OCI-LY3 (cell line): ENCODE results near the gene RRP36.

ENCODE experiments used
- H2AFZ ChIP-seq: fragments of 200-600, 300-600 bp; shearing (Covaris generic); 2 replicates; pipeline ENCODE4 v1.6.0; 2014; ENCODE audit warnings: antibody characterized with exemption, low read depth, low read length
- H3K27ac ChIP-seq: fragments of 200-600, 300-600 bp; sonication (generic); 2 replicates; pipeline ENCODE4 v1.5.1; 2014; ENCODE audit warnings: mild to moderate bottlenecking, low read length, moderate library complexity, mixed read lengths
- H3K27me3 ChIP-seq: fragments of 200-600, 300-600 bp; sonication (generic); 2 replicates; pipeline ENCODE4 v1.6.1; 2014; ENCODE audit warnings: low read depth, low read length, mixed read lengths
- H3K36me3 ChIP-seq: fragments of 200-600, 300-600 bp; sonication (generic); replicated peaks from 2 replicates; pipeline ENCODE3; 2014; ENCODE audit warnings: low read depth, low read length, mixed read lengths
- H3K4me1 ChIP-seq: fragments of 300-600, 200-600 bp; sonication (generic); 2 replicates; pipeline ENCODE4 v1.6.1; 2014; ENCODE audit warnings: low read length, mixed read lengths
- H3K4me2 ChIP-seq: fragments of 200-600, 300-600 bp; sonication (generic); 2 replicates; pipeline ENCODE4 v1.6.1; 2014; ENCODE audit warnings: low read length, mixed read lengths
- H3K4me3 ChIP-seq: fragments of 300-600, 200-600 bp; sonication (generic); 2 replicates; pipeline ENCODE4 v1.5.1; 2014; ENCODE audit warnings: antibody characterized with exemption, mild to moderate bottlenecking, low read length, moderate library complexity
- H3K79me2 ChIP-seq: fragments of 300-600, 200-600 bp; shearing (Covaris generic); 2 replicates; pipeline ENCODE4 v1.6.1; 2014; ENCODE audit warnings: mild to moderate bottlenecking, low read length, mixed read lengths
- H3K9ac ChIP-seq: fragments of 300-600, 200-600 bp; shearing (Covaris generic); 2 replicates; pipeline ENCODE4 v1.6.0; 2014; ENCODE audit warnings: mild to moderate bottlenecking, low read length, moderate library complexity
- H3K9me3 ChIP-seq: fragments of 200-600, 300-600 bp; shearing (Covaris generic); 2 replicates; pipeline ENCODE4 v1.6.1; 2014; ENCODE audit warnings: low read length, mixed read lengths; ENCODE audit not compliant: insufficient read depth
- H4K20me1 ChIP-seq: fragments of 200-600, 300-600 bp; sonication (generic); 2 replicates; pipeline ENCODE4 v1.6.1; 2016; ENCODE audit warnings: low read length, mixed read lengths; ENCODE audit not compliant: insufficient read depth
- EZH2phosphoT487 ChIP-seq: fragments of 200-600 bp; shearing (Covaris generic); IDR thresholded peaks from 2 replicates; pipeline ENCODE4 v1.6.1; 2018; ENCODE audit warnings: antibody characterized with exemption, mixed run types, low read depth
- TF ChIP-seq, protein P1 (sequence below): fragments of 200-600, 300-600 bp; sonication (generic); IDR thresholded peaks from 2 replicates; pipeline ENCODE4 v1.5.1; 2014; ENCODE audit warnings: antibody characterized with exemption, low read length, low read depth

Gene RRP36

DNA sequence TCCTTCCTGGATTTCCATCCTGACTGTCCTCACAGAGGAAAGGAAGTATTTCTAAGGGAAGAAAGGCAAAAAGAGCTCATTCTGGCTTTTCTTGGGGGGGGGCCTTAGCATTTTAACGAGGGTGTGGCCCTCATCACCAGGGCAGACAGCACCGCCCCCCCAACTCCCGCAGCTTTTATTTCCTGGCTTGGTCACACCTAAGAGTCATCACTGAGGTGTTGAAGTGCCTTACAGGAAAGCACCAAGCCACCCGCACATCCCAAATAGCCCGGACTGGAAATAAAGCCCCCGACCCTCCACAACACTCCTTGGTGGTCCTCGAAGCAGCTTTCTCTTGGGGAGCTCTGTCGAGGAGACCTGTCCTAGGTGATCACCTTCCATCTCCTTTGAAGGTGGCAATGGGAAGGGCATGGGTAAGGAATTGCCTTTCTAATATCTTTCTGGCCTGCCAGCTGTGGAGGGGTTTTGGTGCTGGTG lies 55.9 kb downstream of the RRP36 start:
- Histone ChIP-seq H3K9me3 (no peaks in the 10 kb centered on the region), H3K9ac (peak overlapping the region; percentile 66; the same call in 1 of the 2 replicates), H3K4me1 (no peaks in the 10 kb centered on the region), H3K36me3 (no peaks in the 10 kb centered on the region), H3K79me2 (no peaks in the 10 kb centered on the region), H4K20me1 (no peaks in the 10 kb centered on the region), H3K27ac (no peak overlapping the region), H3K4me3 (peak overlapping the region; percentile 89), H3K4me2 (peak overlapping the region; percentile 92), H2AFZ (no peak overlapping the region), H3K27me3 (peaks cover 25% of the 10 kb centered on the region)
- TF ChIP-seq, protein P1, sequence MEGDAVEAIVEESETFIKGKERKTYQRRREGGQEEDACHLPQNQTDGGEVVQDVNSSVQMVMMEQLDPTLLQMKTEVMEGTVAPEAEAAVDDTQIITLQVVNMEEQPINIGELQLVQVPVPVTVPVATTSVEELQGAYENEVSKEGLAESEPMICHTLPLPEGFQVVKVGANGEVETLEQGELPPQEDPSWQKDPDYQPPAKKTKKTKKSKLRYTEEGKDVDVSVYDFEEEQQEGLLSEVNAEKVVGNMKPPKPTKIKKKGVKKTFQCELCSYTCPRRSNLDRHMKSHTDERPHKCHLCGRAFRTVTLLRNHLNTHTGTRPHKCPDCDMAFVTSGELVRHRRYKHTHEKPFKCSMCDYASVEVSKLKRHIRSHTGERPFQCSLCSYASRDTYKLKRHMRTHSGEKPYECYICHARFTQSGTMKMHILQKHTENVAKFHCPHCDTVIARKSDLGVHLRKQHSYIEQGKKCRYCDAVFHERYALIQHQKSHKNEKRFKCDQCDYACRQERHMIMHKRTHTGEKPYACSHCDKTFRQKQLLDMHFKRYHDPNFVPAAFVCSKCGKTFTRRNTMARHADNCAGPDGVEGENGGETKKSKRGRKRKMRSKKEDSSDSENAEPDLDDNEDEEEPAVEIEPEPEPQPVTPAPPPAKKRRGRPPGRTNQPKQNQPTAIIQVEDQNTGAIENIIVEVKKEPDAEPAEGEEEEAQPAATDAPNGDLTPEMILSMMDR: no peak
- no peak for TF ChIP-seq EZH2phosphoT487

DNA sequence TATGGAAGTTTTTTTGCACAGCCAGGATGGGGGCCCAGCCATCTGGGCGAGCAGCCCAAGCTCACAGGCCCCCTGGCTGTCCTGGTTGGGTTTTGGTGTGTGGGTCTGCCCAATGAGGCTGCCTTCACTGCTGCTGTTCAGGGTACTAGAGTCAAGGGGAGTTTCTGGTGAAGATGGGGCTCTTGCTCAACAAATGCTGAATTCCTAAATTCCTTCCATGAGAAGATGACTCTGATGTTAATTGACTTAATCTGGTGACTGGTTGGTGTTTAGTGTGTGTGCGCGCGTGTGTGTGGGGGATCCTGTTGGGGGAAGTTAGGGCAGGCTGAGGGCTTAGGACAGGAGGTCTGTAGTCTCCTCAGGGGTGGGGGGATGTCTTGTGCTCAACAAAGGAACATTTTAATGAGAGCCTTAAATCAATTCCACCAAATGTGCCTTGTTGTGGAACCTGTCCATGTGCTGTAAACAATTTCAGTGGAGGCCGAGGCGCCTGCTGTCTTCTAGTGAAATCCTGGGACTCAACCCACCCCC lies 56.6 kb downstream of the RRP36 start:
- Histone ChIP-seq H3K27me3 (peaks cover 31% of the 10 kb centered on the region), H3K4me3 (no peak overlapping the region), H3K27ac (no peak overlapping the region), H2AFZ (no peak overlapping the region), H3K4me1 (no peaks in the 10 kb centered on the region), H3K9ac (no peak overlapping the region), H3K79me2 (no peaks in the 10 kb centered on the region), H4K20me1 (no peaks in the 10 kb centered on the region), H3K36me3 (no peaks in the 10 kb centered on the region), H3K4me2 (no peak overlapping the region), H3K9me3 (no peaks in the 10 kb centered on the region)
- TF ChIP-seq EZH2phosphoT487: no peak
- TF ChIP-seq, protein P1: no peak

DNA sequence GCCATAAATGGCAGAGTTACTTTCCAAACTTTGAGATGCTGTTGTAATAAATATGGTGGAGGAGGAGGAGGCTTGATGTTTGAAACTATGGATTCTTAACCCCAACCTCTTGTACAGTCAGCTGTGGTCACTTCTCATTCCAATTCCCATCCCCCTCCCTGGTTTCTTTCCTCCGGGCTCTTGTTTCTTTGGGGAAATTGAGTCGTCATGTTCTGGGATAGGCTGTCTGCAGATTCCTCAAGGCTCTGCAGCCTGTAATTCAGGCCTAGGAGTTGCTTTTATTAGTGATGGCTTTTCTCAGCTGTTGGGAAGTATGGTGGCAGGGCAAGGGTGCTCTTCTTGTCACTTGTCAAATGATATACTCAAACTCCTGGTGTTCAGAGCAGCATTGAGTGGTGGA lies 57.3 kb downstream of the RRP36 start:
- Histone ChIP-seq H3K27me3 (peaks cover 37% of the 10 kb centered on the region), H3K4me3 (no peak overlapping the region), H2AFZ (no peak overlapping the region), H3K27ac (no peak overlapping the region), H3K4me2 (no peak overlapping the region), H3K9ac (no peak overlapping the region), H4K20me1 (no peaks in the 10 kb centered on the region), H3K4me1 (no peaks in the 10 kb centered on the region), H3K79me2 (no peaks in the 10 kb centered on the region), H3K9me3 (no peaks in the 10 kb centered on the region), H3K36me3 (no peaks in the 10 kb centered on the region)
- no peak for TF ChIP-seq EZH2phosphoT487
- TF ChIP-seq, protein P1: no peak
